SK-N-SH (cell line): ENCODE measurements around the gene RHBDL3. TPM values are rescaled to one million over a fixed set of nuclear protein-coding genes. Genes with fewer than 3 reads are reported as not detected.

Experiments
- CTCF ChIA-PET: fragments of 300-600, 350-600 bp; formaldehyde crosslinking; extraction: SDS; loops from one replicate; lab custom pipeline; 2021; lab: Yijun Ruan, JAX
- POLR2A ChIA-PET: fragments of 350-600 bp; sonication (Branson Sonifier 250); formaldehyde crosslinking; extraction: SDS; loops from one replicate; lab custom pipeline; 2020; ENCODE audit warnings: antibody characterized with exemption, inconsistent platforms; lab: Yijun Ruan, JAX
- DNase-seq: peaks from one replicate; pipeline ENCODE4 v3.0.0; 2012
- H2AFZ ChIP-seq: fragments of 200-600 bp; sonication (generic); 2 replicates; pipeline ENCODE4 v1.8.1; 2016; ENCODE audit warnings: antibody characterized with exemption, mild to moderate bottlenecking, low read depth
- H3F3A ChIP-seq: fragments of 200-600 bp; sonication (generic); replicated peaks from 2 replicates; pipeline ENCODE3; 2016; ENCODE audit warnings: antibody characterized with exemption, mild to moderate bottlenecking; ENCODE audit not compliant: insufficient read depth
- H3K27ac ChIP-seq, 2 experiments: fragments of 200-500 bp in 1 of 2; fragments of 200-600 bp in 1 of 2; sonication (Bioruptor generic) in 1 of 2; sonication (generic), shearing (Covaris generic) in 1 of 2; 2 replicates each; pipeline versions ENCODE4 v1.5.1 to v1.6.1; 2014 to 2016; ENCODE audit warnings: low read depth in 2 of 2, inconsistent platforms in 1 of 2, low read length in 1 of 2, mild to moderate bottlenecking in 1 of 2, mixed read lengths in 1 of 2
- H3K27me3 ChIP-seq: fragments of 200-600 bp; sonication (generic), shearing (Covaris generic); 2 replicates; pipeline ENCODE4 v1.6.1; 2016; ENCODE audit warnings: mixed run types; ENCODE audit not compliant: insufficient read depth
- H3K36me3 ChIP-seq, 2 experiments: fragments of 200-500 bp in 1 of 2; fragments of 200-600 bp in 1 of 2; sonication (Bioruptor generic) in 1 of 2; sonication (generic) in 1 of 2; replicated peaks in 1 of 2; 2 replicates each; pipeline versions ENCODE3 to v1.5.1; 2014 to 2016; ENCODE audit warnings: low read length in 1 of 2, mild to moderate bottlenecking in 1 of 2; ENCODE audit not compliant: insufficient read depth in 2 of 2, control insufficient read depth in 1 of 2
- H3K4me1 ChIP-seq, 2 experiments: fragments of 200-500 bp in 1 of 2; fragments of 200-600 bp in 1 of 2; sonication (Bioruptor generic) in 1 of 2; sonication (generic), shearing (Covaris generic) in 1 of 2; 2 replicates each; pipeline versions ENCODE4 v1.5.1 to v1.6.1; 2014 to 2016; ENCODE audit warnings: low read depth in 1 of 2, low read length in 1 of 2, mixed run types in 1 of 2; ENCODE audit not compliant: insufficient read depth in 2 of 2, control insufficient read depth in 1 of 2
- H3K4me2 ChIP-seq: fragments of 200-600 bp; sonication (generic), shearing (Covaris generic); 2 replicates; pipeline ENCODE4 v1.6.1; 2017; ENCODE audit warnings: mixed run types
- H3K4me3 ChIP-seq, 2 experiments: fragments of 200-500 bp in 1 of 2; fragments of 200-600 bp in 1 of 2; sonication (Bioruptor generic) in 1 of 2; sonication (generic), shearing (Covaris generic) in 1 of 2; 2 replicates each; pipeline versions ENCODE4 v1.5.1 to v1.8.1; 2014 to 2016; ENCODE audit warnings: low read depth in 2 of 2, inconsistent platforms in 1 of 2, low read length in 1 of 2, mild to moderate bottlenecking in 1 of 2, mixed read lengths in 1 of 2, moderate library complexity in 1 of 2
- H3K79me2 ChIP-seq: fragments of 200-600 bp; sonication (generic); 2 replicates; pipeline ENCODE4 v1.8.1; 2017; ENCODE audit warnings: mild to moderate bottlenecking; ENCODE audit not compliant: insufficient read depth
- H3K9ac ChIP-seq: fragments of 200-600 bp; sonication (generic); 2 replicates; pipeline ENCODE4 v1.6.1; 2017; ENCODE audit warnings: mixed run types
- H3K9me2 ChIP-seq: fragments of 200-600 bp; sonication (generic); 2 replicates; pipeline ENCODE4 v1.6.1; 2017; ENCODE audit warnings: mixed run types
- H3K9me3 ChIP-seq: fragments of 200-600 bp; sonication (generic); 2 replicates; pipeline ENCODE4 v1.6.1; 2017; ENCODE audit warnings: mixed run types, mild to moderate bottlenecking, moderate library complexity
- H4K20me1 ChIP-seq: fragments of 200-600 bp; sonication (generic); 2 replicates; pipeline ENCODE4 v1.6.1; 2017; ENCODE audit warnings: mild to moderate bottlenecking, mixed run types; ENCODE audit not compliant: insufficient read depth
- CTCF ChIP-seq: fragments of 200-600 bp; sonication (generic); IDR thresholded peaks from 2 replicates; pipeline ENCODE4 v1.6.1; 2017; ENCODE audit warnings: antibody characterized with exemption, mild to moderate bottlenecking, moderate library complexity
- EP300 ChIP-seq, 2 experiments: IDR thresholded peaks; 2 replicates each; pipeline versions ENCODE4 v1.4.0 to v1.6.1; 2012; ENCODE audit warnings: borderline replicate concordance in 1 of 2, low read depth in 1 of 2, low read length in 1 of 2
- EZH2phosphoT487 ChIP-seq: fragments of 200-600 bp; sonication (generic); IDR thresholded peaks from 2 replicates; pipeline ENCODE4 v1.6.1; 2017; ENCODE audit warnings: low read depth, mixed run types, mild to moderate bottlenecking, antibody characterized with exemption, moderate library complexity, borderline replicate concordance
- FOSL2 ChIP-seq: IDR thresholded peaks from 2 replicates; pipeline ENCODE4 v1.4.0; 2012; ENCODE audit warnings: low read depth, mild to moderate bottlenecking, moderate library complexity, borderline replicate concordance
- GATA2 ChIP-seq: sonication (generic); formaldehyde crosslinking; IDR thresholded peaks from 2 replicates; pipeline ENCODE4 v1.5.0; 2020; ENCODE audit warnings: mild to moderate bottlenecking, missing genetic modification reagents
- JUND ChIP-seq: IDR thresholded peaks from 2 replicates; pipeline ENCODE4 v1.4.0; 2012
- MEF2A ChIP-seq: IDR thresholded peaks from 2 replicates; pipeline ENCODE4 v1.4.0; 2012; ENCODE audit warnings: low read depth, borderline replicate concordance
- MXI1 ChIP-seq: IDR thresholded peaks from 2 replicates; pipeline ENCODE4 v1.6.1; 2012; ENCODE audit warnings: mild to moderate bottlenecking, low read depth, low read length, improper control_type of control experiment
- NFIC ChIP-seq: IDR thresholded peaks from 2 replicates; pipeline ENCODE4 v1.4.0; 2012; ENCODE audit warnings: borderline replicate concordance
- PBX3 ChIP-seq: IDR thresholded peaks from 2 replicates; pipeline ENCODE4; 2012
- RCOR1 ChIP-seq: fragments of 150-350 bp; IDR thresholded peaks from 2 replicates; pipeline ENCODE4 v1.6.1; 2017; ENCODE audit warnings: antibody characterized with exemption, low read length
- REST ChIP-seq: IDR thresholded peaks from 2 replicates; pipeline ENCODE4 v1.6.1; 2012; ENCODE audit warnings: mild to moderate bottlenecking, low read depth, low read length, moderate library complexity
- RFX5 ChIP-seq: IDR thresholded peaks from 2 replicates; pipeline ENCODE4 v1.6.1; 2012; ENCODE audit warnings: mild to moderate bottlenecking, improper control_type of control experiment, low read length
- RXRA ChIP-seq: IDR thresholded peaks from 2 replicates; pipeline ENCODE4 v1.4.0; 2012; ENCODE audit warnings: low read depth, mild to moderate bottlenecking, borderline replicate concordance
- TEAD4 ChIP-seq: IDR thresholded peaks from 2 replicates; pipeline ENCODE4 v1.4.0; 2012; ENCODE audit warnings: mild to moderate bottlenecking, borderline replicate concordance; ENCODE audit not compliant: insufficient read depth
- USF1 ChIP-seq: IDR thresholded peaks from 2 replicates; pipeline ENCODE4 v1.4.0; 2012; ENCODE audit warnings: low read depth, borderline replicate concordance
- WGBS: methylation state at CpG from one replicate; pipeline ENCODE4 v1.1.6; 2017; ENCODE audit warnings: low lambda C conversion rate; 5-methylcytosine and 5-hydroxymethylcytosine counted together
- polyA plus RNA-seq, 3 experiments: library from polyadenylated mRNA; depleted of rRNA; stranded (reverse); fragments of >200 nt; gene quantifications; 2 replicates each; pipeline ENCODE4 v1.2.3, GENCODE V29; 2012

RHBDL3 gene
- polyA plus RNA-seq, 1 of the 3 experiments (the other 2 are of a cell fraction) = 0.72 TPM

DNA sequence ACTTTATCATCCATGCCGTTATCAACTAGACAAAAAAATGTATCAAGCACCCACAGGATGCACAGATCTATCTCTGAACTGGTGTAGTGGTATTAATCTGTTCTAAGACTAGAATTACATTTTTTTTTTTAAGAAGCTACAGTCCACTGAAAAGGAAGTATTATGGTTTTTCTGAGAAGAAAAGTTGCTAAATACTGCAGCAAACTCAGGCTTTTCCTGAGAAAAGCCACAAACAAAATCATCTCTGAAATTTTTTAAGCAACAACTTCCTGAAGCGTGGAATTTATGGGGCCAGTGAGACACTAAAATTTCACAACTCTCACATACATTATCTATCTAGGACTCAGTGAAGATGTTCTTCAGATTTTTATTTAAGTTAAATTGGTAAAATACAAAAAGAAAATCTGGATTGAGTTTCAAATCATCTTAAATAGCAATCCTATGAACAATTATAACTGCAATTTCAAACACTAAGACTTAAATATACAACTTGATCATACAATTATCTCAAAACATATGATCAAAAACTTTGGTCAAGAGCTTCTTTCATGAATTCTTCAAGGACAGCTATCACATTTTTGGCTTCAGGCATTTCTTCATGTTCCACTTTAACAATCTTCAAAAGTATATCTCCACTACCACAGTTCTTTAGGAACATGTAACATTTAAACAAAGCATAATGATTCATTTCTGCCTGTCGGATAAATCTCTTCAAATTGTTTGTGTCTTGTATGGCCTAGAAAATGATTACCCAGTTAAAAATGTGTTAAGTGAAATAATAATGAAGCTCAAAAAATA lies 65.8 kb downstream of the RHBDL3 start:
- Histone ChIP-seq H3K9ac (no peak overlapping the region), H3K4me3 (no peak overlapping the region)
- TF ChIP-seq NFIC (no peak), RXRA (no peak), GATA2 (no peak), MEF2A (no peak), CTCF (no peak), USF1 (no peak), EP300 (IDR thresholded peaks at IDR 0.05; ENCODE audit: borderline replicate concordance in 1 of 2, low read depth in 1 of 2, low read length in 1 of 2) (no peak), TEAD4 (no peak), REST (no peak), FOSL2 (no peak), RFX5 (no peak), JUND (no peak), PBX3 (no peak), EZH2phosphoT487 (no peak), RCOR1 (no peak), MXI1 (no peak)
- TF ChIP-seq, all 33 proteins: peak for 0
- Histone ChIP-seq H4K20me1 (no peaks in the 10 kb centered on the region), H3K4me1 (peaks cover 0 to 6% of the 10 kb centered on the region in 2 experiments; a peak in 1 of 4 replicates), H3K79me2 (no peaks in the 10 kb centered on the region), H3K9me3 (no peaks in the 10 kb centered on the region), H3K4me2 (no peak overlapping the region), H3K27me3 (no peaks in the 10 kb centered on the region), H2AFZ (no peak overlapping the region), H3F3A (peaks cover 24% of the 10 kb centered on the region), H3K9me2 (no peaks in the 10 kb centered on the region), H3K36me3 (peaks cover 22 to 28% of the 10 kb centered on the region in 2 experiments), H3K27ac (no peak overlapping the region)
- ChIA-PET CTCF (interaction anchor here (1.4 to 4.1 kb wide), 2 partner anchors 12 to 78 kb away, joined by 5 to 16 read pairs; no protein-coding TSS in a partner anchor), POLR2A (no interaction called here)
- 95% methylated on average over 3 of the region's 3 CpGs for WGBS
- no peak for DNase-seq
